CD4-positive, alpha-beta T cell treated with Interleukin-4 for 1 hour (primary cell): ENCODE data around the gene ARL9.

Experiments
- DNase-seq, 2 donors: peaks; one replicate each; pipeline ENCODE4 v3.0.0-alpha.2; 2020 to 2022

The ARL9 gene

GRCh38 chr4:56532239-56532638 is 26.6 kb downstream of the ARL9 start:
- DNase-seq, result no peak

DNA sequence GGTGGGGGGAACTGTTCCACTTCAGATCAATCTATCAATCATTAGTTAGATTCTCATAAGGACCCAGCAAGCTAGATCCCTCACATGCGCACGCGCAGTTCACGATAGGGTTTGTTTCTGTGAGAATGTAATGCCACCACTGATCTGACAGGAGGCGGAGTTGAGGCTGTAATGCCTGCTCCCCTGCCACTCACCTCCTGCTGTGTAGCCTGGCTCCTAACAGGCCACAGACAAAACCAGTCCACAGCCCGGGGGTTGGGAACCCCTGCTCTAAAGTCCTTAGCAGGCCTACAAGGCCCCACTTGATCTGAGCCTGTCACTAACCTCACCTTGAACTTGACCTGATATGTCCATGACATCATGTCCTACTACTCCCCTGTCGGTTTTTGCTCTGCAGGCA is 30.3 kb downstream of the ARL9 start:
- DNase-seq, result no peak

DNA sequence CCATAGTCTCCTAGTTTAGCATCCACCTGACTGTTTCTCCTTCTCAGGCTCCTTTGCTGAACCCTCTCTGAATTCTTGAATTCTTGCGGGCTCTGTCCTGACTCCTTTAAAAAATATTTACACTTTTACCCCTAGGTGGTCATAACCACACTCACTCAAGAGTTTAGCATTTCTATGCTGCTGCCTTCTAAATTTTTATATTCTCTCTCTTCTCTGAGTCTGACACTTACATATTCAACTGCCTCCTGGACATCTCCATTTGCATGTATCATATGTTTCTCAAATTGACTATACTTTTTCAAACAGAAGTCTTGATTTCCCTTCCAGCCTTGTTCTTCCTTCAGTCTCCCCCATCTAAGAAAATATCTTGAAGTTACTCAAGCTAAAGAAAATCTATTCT is 31.6 kb downstream of the ARL9 start:
- no peak for DNase-seq

DNA sequence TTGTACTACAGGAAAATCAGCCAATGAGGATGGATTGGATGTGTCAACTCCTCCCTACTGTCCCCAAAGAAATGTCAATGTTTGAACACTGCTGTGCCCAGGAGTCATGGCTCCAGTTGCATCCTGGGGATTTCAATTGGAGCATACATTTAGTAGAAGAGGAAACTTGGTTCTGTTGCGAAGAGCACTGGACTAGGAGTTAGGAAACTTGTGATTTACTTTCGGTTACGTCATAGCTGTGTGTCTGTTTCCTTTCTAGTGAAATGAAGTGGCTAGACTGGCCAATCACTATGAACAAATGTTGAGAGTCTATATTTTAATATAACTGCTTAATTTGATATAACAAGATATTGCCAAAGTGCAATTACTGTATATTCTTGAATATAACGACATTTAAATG is 35.2 kb downstream of the ARL9 start:
- no peak for DNase-seq

GRCh38 chr4:56544573-56545131 is 39.1 kb downstream of the ARL9 start:
- DNase-seq, result peak; percentile 84 to 85

GRCh38 chr4:56550642-56551041 is 45.1 kb downstream of the ARL9 start:
- DNase-seq, result no peak

DNA sequence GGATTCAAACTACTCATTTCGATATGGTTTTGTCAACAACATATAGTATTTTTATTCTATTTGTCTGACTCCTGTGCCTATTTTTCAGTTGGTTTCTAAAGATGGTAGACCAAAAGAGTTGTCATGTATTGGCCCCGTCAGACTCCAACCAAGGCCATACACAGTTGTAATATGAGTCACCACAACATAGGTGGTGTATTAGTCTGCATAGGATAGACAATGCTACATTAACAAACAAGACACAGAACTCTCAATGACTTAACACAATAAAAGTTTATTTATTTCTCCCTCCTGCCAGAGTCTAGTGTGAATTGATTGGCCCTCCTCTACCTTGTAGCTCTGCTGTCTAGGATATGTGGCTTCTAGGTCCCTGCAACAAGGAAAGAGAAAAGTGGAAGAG is 45.9 kb downstream of the ARL9 start:
- DNase-seq, result no peak

DNA sequence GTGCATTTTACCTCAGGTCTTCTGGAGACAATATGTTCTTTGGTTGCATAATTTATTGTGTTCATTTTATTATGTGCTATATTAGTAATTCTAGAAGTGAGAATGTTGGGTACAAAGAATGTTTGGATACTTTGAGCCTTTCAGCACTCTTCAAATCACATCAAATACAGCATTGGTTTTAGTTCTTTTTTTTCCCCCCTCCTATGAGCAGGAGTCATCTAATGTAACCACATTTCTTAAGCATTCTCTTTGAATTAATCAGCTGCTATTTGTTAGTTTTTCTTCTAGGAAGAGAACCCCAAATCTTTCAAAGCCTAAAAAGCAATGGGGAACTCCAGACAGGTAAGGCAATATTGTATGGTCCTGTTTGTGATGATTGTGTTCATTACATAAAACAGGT is 46.7 kb downstream of the ARL9 start:
- DNase-seq, result no peak

DNA sequence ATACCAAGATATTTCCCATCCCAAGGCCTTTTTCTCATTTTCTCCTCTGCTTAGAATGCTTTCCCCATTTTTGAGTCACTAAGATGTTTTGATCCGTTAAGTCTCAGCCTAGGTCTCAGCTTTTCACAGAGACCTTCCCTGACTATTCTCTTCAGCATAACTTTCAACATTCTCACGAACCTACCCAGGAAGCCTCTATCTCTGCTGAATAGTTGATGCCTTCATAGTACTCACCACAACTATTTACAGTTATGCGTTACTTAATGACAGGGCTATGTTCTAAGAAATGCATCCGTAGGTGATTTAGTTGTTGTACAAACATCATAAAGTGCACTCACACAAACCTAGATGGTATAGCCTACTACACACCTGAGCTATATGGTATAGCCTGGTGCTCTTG is 64.5 kb downstream of the ARL9 start:
- DNase-seq, result no peak
